Left ventricle myocardium inferior (tissue), 1 donor: Measurements from ENCODE around the gene AEBP1. TPM values are rescaled to one million over a fixed set of nuclear protein-coding genes. Genes with fewer than 3 reads are reported as not detected.

Source experiments
- DNase-seq: peaks from one replicate; pipeline ENCODE4 v3.0.0-alpha.2; 2020
- H3K27ac ChIP-seq: fragments of 200-600 bp; replicated peaks from 2 replicates; pipeline ENCODE4 v1.8.0; 2021
- H3K27me3 ChIP-seq: fragments of 200-600 bp; 2 replicates; pipeline ENCODE4 v1.8.0; 2021; ENCODE audit warnings: low read depth
- H3K36me3 ChIP-seq: fragments of 200-600 bp; 2 replicates; pipeline ENCODE4 v1.8.0; 2021
- H3K4me1 ChIP-seq: fragments of 200-600 bp; 2 replicates; pipeline ENCODE4 v1.8.0; 2021
- H3K4me3 ChIP-seq: fragments of 200-600 bp; 2 replicates; pipeline ENCODE4 v1.8.0; 2021; ENCODE audit warnings: mild to moderate bottlenecking, moderate library complexity
- H3K9me3 ChIP-seq: fragments of 200-600 bp; replicated peaks from 2 replicates; pipeline ENCODE4 v1.8.0; 2021
- intact Hi-C: fragments of 100-400 bp; cut with micrococcal nuclease; formaldehyde crosslinking; loops from one replicate; pipeline ENCODE4 v1.11.0; 2022
- total RNA-seq: library from RNA; stranded (reverse); fragmentation: NEBNext Ultra II Directional; extraction: Animal tissue kit (Norgen Biotek cat#: 25700); gene quantifications from one replicate; pipeline ENCODE4 v1.2.1, GENCODE V29; 2021
- TF ChIP-seq, protein P1 (sequence below): fragments of 200-600 bp; IDR thresholded peaks from 2 replicates; pipeline ENCODE4 v1.8.0; 2021; ENCODE audit warnings: antibody characterized with exemption, mild to moderate bottlenecking, borderline replicate concordance
- donor health status: DM: no; HTN: yes; CAD: no; lungs with severe emphysema.

The AEBP1 gene
- total RNA-seq, 1 donor from 2014 or later: 20.5 TPM

GRCh38 chr7:44075296-44076075 lies 28.7 kb upstream of the AEBP1 start:
- H3K9me3 ChIP-seq: no peaks in the 10 kb centered on the region
- no peaks in the 10 kb centered on the region for H3K27me3 ChIP-seq
- DNase-seq: no peak
- H3K4me1 ChIP-seq: peaks cover 91% of the 10 kb centered on the region
- peaks cover 69% of the 10 kb centered on the region for H3K36me3 ChIP-seq
- intact Hi-C loops: no loop called here
- TF ChIP-seq, protein P1, sequence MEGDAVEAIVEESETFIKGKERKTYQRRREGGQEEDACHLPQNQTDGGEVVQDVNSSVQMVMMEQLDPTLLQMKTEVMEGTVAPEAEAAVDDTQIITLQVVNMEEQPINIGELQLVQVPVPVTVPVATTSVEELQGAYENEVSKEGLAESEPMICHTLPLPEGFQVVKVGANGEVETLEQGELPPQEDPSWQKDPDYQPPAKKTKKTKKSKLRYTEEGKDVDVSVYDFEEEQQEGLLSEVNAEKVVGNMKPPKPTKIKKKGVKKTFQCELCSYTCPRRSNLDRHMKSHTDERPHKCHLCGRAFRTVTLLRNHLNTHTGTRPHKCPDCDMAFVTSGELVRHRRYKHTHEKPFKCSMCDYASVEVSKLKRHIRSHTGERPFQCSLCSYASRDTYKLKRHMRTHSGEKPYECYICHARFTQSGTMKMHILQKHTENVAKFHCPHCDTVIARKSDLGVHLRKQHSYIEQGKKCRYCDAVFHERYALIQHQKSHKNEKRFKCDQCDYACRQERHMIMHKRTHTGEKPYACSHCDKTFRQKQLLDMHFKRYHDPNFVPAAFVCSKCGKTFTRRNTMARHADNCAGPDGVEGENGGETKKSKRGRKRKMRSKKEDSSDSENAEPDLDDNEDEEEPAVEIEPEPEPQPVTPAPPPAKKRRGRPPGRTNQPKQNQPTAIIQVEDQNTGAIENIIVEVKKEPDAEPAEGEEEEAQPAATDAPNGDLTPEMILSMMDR: no peak
- peak overlapping the region; percentile 93 for H3K27ac ChIP-seq
- H3K4me3 ChIP-seq: no peak overlapping the region

- Histone ChIP-seq H3K4me3 (no peak overlapping the region), H3K36me3 (peaks cover 72% of the 10 kb centered on the region), H3K27me3 (no peaks in the 10 kb centered on the region), H3K27ac (peak overlapping the region; percentile 93), H3K4me1 (peaks cover 92% of the 10 kb centered on the region), H3K9me3 (no peaks in the 10 kb centered on the region)
- TF ChIP-seq, protein P1: no peak
- no peak for DNase-seq
- intact Hi-C loops: no loop called here
Observed at GRCh38 chr7:44076101-44076895, 27.8 kb upstream of the AEBP1 start.

DNA sequence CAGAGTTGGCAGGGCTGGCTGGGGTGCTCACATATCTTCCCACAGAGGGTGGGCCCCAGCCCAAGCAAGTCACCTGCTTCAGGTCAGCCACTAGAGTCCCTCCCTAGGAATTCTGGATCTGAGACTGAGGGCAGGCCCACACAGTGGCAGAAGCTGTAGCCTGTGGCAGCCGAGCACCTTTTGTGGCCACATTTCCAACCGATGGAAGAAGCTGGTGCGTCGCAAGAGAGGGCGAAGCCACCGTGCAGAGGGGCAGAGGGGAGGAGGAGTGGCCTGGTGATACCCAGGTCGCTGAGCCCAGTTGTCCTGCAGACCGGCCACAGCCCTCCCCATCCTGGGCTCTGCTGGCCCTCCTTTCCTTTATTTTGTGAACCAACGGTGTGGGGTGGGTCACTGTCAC lies 27.1 kb upstream of the AEBP1 start:
- peak overlapping the region; percentile 93 for H3K27ac ChIP-seq
- intact Hi-C loops: no loop called here
- DNase-seq: no peak
- H3K4me3 ChIP-seq: no peak overlapping the region
- TF ChIP-seq, protein P1: no peak
- peaks cover 72% of the 10 kb centered on the region for H3K36me3 ChIP-seq
- no peaks in the 10 kb centered on the region for H3K27me3 ChIP-seq
- no peaks in the 10 kb centered on the region for H3K9me3 ChIP-seq
- H3K4me1 ChIP-seq: peaks cover 90% of the 10 kb centered on the region

DNA sequence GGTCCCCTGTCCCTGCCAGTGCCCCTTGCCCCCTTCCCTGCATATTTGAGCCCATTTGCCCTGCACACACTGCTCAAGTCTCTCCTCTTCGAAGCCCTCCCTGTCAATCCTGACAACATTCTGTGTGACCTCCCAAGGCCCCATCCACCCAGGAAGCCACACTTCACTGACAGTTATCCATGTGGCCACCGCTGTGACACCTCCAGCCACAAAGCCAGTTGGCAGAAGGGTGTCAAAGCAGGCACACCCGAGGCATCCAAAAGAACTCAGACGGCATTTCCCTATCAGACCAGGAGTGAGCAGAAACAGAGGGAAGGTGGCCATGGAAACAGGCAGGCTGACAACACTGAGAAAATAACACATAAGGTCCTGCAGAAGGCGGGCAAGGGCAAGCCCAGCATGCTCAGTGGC lies 26.5 kb upstream of the AEBP1 start:
- Histone ChIP-seq H3K9me3 (no peaks in the 10 kb centered on the region), H3K4me1 (peaks cover 84% of the 10 kb centered on the region)
- peak; percentile 63 for DNase-seq

GRCh38 chr7:44078521-44078920 lies 25.6 kb upstream of the AEBP1 start:
- H3K27ac ChIP-seq: peak overlapping the region; percentile 93
- DNase-seq: no peak
- peaks cover 82% of the 10 kb centered on the region for H3K4me1 ChIP-seq
- H3K4me3 ChIP-seq: no peak overlapping the region
- H3K27me3 ChIP-seq: no peaks in the 10 kb centered on the region
- H3K36me3 ChIP-seq: peaks cover 66% of the 10 kb centered on the region
- no peaks in the 10 kb centered on the region for H3K9me3 ChIP-seq
- TF ChIP-seq, protein P1: no peak
- intact Hi-C loops: no loop called here

More for the DNA sequence above, 26.5 kb upstream of the AEBP1 start:
- Histone ChIP-seq H3K27me3 (no peaks in the 10 kb centered on the region), H3K36me3 (peaks cover 72% of the 10 kb centered on the region), H3K27ac (peak overlapping the region; percentile 93), H3K4me3 (no peak overlapping the region)
- intact Hi-C loops: no loop called here
- TF ChIP-seq, protein P1: no peak
